ENCODE results near the gene PFN2.

- TF ChIP-seq CTCF (IDR thresholded peaks at IDR 0.05; ENCODE audit: borderline replicate concordance, extremely low read depth, low read length, poor library complexity, severe bottlenecking) (no peak), EZH2 (IDR thresholded peaks at IDR 0.05; ENCODE audit: borderline replicate concordance, low read depth, low read length, severe bottlenecking) (no peak)
Measured at GRCh38 chr3:149941186-149941585, 29.5 kb downstream of the PFN2 start.
